K562 (cell line): Measurements from ENCODE around the gene ANKRD10. TPM values are rescaled to one million over a fixed set of nuclear protein-coding genes. Genes with fewer than 3 reads are reported as not detected.

Experiments used
- ATAC-seq: fragments of 200-7000 bp; cut with Tn5 transposase; 3 replicates; pipeline ENCODE4 v1.9.1; 2020; ENCODE audit warnings: moderate library complexity
- BruUV-seq: library from RNA; stranded (reverse); fragments of 400-500 nt; replicated peaks from 2 replicates; lab custom pipeline; 2021; lab: Mats Ljungman, UMichigan
- CTCF ChIA-PET: fragments of 300-600 bp; formaldehyde crosslinking; extraction: SDS; loops from one replicate; lab custom pipeline; 2021; ENCODE audit warnings: low intra/inter-chr PET ratio; lab: Yijun Ruan, JAX
- POLR2A ChIA-PET: fragments of 300-600, 350-650 bp; sonication (Branson Sonifier 250); formaldehyde crosslinking; extraction: SDS; loops from one replicate; lab custom pipeline; 2021; ENCODE audit warnings: antibody characterized with exemption, inconsistent platforms; lab: Yijun Ruan, JAX
- DNase-seq, 4 experiments: peaks; one replicate each; pipeline versions ENCODE4 v3.0.0 to v3.0.0-alpha.2; 2011 to 2018; ENCODE audit warnings: low spot score in 3 of 4, mixed read lengths in 3 of 4; ENCODE audit errors: extremely low read depth in 1 of 4
- FAIRE-seq: peaks from 2 replicates; lab custom pipeline; 2011; peaks lifted over from hg19 to GRCh38; lab: Jason Lieb, UNC
- H2AFZ ChIP-seq: 2 replicates; pipeline ENCODE4 v1.6.0; 2011; ENCODE audit warnings: low read depth, low read length, control low read depth, inconsistent platforms
- H3K27ac ChIP-seq: fragments of 200-600 bp; 3 replicates; pipeline ENCODE4 v1.8.0; 2011; ENCODE audit warnings: low read depth, mild to moderate bottlenecking, control low read depth, inconsistent platforms, low read length, moderate library complexity, mixed read lengths; ENCODE audit errors: extremely low read depth
- H3K27me3 ChIP-seq, 2 experiments: fragments of 300-600 bp in 1 of 2; 2 replicates in 1 of 2; 3 replicates in 1 of 2; pipeline versions ENCODE4 v1.6.0 to v1.8.0; 2011; ENCODE audit warnings: inconsistent platforms in 2 of 2, low read length in 2 of 2, mild to moderate bottlenecking in 1 of 2, mixed read lengths in 1 of 2, moderate library complexity in 1 of 2; ENCODE audit not compliant: control insufficient read depth in 2 of 2, insufficient read depth in 2 of 2
- H3K36me3 ChIP-seq: fragments of 300-600 bp; 3 replicates; pipeline ENCODE4 v1.8.0; 2011; ENCODE audit warnings: mild to moderate bottlenecking, low read length, inconsistent platforms; ENCODE audit not compliant: control insufficient read depth, insufficient read depth
- H3K4me1 ChIP-seq, 2 experiments: fragments of 200-600 bp in 1 of 2; replicated peaks in 1 of 2; 2 replicates in 1 of 2; 3 replicates in 1 of 2; pipeline versions ENCODE4 v1.5.1 to v1.8.0; 2011; ENCODE audit warnings: inconsistent platforms in 2 of 2, low read length in 2 of 2, mild to moderate bottlenecking in 1 of 2, mixed read lengths in 1 of 2, moderate library complexity in 1 of 2; ENCODE audit not compliant: control insufficient read depth in 2 of 2, insufficient read depth in 2 of 2
- H3K4me2 ChIP-seq: 2 replicates; pipeline ENCODE4 v1.6.1; 2011; ENCODE audit warnings: low read length, control low read depth, inconsistent platforms, mixed read lengths; ENCODE audit not compliant: insufficient read depth
- H3K4me3 ChIP-seq: fragments of 200-600 bp; sonication (generic), shearing (Covaris generic); 2 replicates; pipeline ENCODE4 v1.5.1; 2016; ENCODE audit warnings: control low read depth, inconsistent platforms
- H3K79me2 ChIP-seq: fragments of 200-600 bp; 3 replicates; pipeline ENCODE4 v1.8.0; 2011; ENCODE audit warnings: low read length, inconsistent platforms; ENCODE audit not compliant: control insufficient read depth, insufficient read depth
- H3K9ac ChIP-seq, 2 experiments: 2 replicates each; pipeline versions ENCODE4 v1.6.0 to v1.6.1; 2011; ENCODE audit warnings: low read depth in 2 of 2, low read length in 2 of 2, control low read depth in 1 of 2, inconsistent platforms in 1 of 2, mild to moderate bottlenecking in 1 of 2, mixed read lengths in 1 of 2; ENCODE audit not compliant: insufficient read depth in 1 of 2
- H3K9me1 ChIP-seq: one replicate; pipeline ENCODE4 v1.6.0; 2011; ENCODE audit warnings: inconsistent platforms, mild to moderate bottlenecking, low read length, moderate library complexity; ENCODE audit not compliant: control insufficient read depth, insufficient read depth
- H3K9me3 ChIP-seq: replicated peaks from 2 replicates; pipeline ENCODE4 v1.5.1; 2011; ENCODE audit warnings: low read depth, low read length, inconsistent platforms; ENCODE audit not compliant: control insufficient read depth, insufficient read depth
- H4K20me1 ChIP-seq: replicated peaks from 2 replicates; pipeline ENCODE4 v1.6.1; 2011; ENCODE audit warnings: low read length, inconsistent platforms, mixed read lengths; ENCODE audit not compliant: control insufficient read depth, insufficient read depth
- DMBX1 ChIP-seq: fragments of 250-450 bp; sonication (Bioruptor Pico); IDR thresholded peaks from 2 replicates; pipeline ENCODE4 v1.8.0; 2022; ENCODE audit warnings: inconsistent platforms, mild to moderate bottlenecking, moderate library complexity, borderline replicate concordance
- ERF ChIP-seq: fragments of 450-650 bp; formaldehyde crosslinking; IDR thresholded peaks from 2 replicates; pipeline ENCODE4 v1.4.0; 2020; ENCODE audit warnings: mild to moderate bottlenecking, mixed read lengths
- FOXJ3 ChIP-seq: sonication (generic); formaldehyde crosslinking; IDR thresholded peaks from 2 replicates; pipeline ENCODE4 v1.4.0; 2020; ENCODE audit warnings: mild to moderate bottlenecking, missing genetic modification reagents
- GATA2 ChIP-seq: sonication (generic); formaldehyde crosslinking; IDR thresholded peaks from 2 replicates; pipeline ENCODE4 v1.4.0; 2020; ENCODE audit warnings: mild to moderate bottlenecking, missing genetic modification reagents
- OTX1 ChIP-seq: fragments of 450-650 bp; formaldehyde crosslinking; IDR thresholded peaks from 2 replicates; pipeline ENCODE4 v1.4.0; 2022; ENCODE audit warnings: mild to moderate bottlenecking
- RAD21 ChIP-seq, 2 experiments: fragments of 250-450 bp in 1 of 2; fragments of 450-650 bp in 1 of 2; sonication (Bioruptor Pico) in 1 of 2; formaldehyde crosslinking in 1 of 2; IDR thresholded peaks in 1 of 2; conservative IDR thresholded peaks in 1 of 2; 2 replicates each; pipeline versions ENCODE4 v1.4.0 to v1.8.0; 2020 to 2022; ENCODE audit warnings: mild to moderate bottlenecking in 2 of 2, moderate library complexity in 1 of 2
- USF1 ChIP-seq: sonication (generic); formaldehyde crosslinking; IDR thresholded peaks from 2 replicates; pipeline ENCODE4 v1.9.0; 2022; ENCODE audit warnings: mild to moderate bottlenecking, missing genetic modification reagents
- YY1 ChIP-seq, 3 experiments: IDR thresholded peaks; 2 replicates each; pipeline ENCODE4 v1.6.1; 2011; ENCODE audit warnings: low read length in 2 of 3, mild to moderate bottlenecking in 2 of 3, moderate library complexity in 2 of 3, borderline replicate concordance in 1 of 3, control low read depth in 1 of 3, low read depth in 1 of 3; ENCODE audit not compliant: insufficient read depth in 3 of 3, insufficient replicate concordance in 2 of 3, control insufficient read depth in 1 of 3, insufficient read length in 1 of 3; ENCODE audit errors: extremely low read depth in 1 of 3
- ZNF146 ChIP-seq: IDR thresholded peaks from one replicate; pipeline ENCODE4 v1.6.1; 2018; ENCODE audit warnings: missing compliant biosample characterization; ENCODE audit not compliant: unreplicated experiment
- ZNF740 ChIP-seq, 3 experiments: fragments of 200-800 bp in 1 of 3; sonication (Bioruptor generic) in 1 of 3; sonication (generic) in 1 of 3; formaldehyde crosslinking in 1 of 3; IDR thresholded peaks; 2 replicates each; pipeline versions ENCODE4 v1.6.1 to v1.8.0; 2016 to 2022; ENCODE audit warnings: mild to moderate bottlenecking in 2 of 3, missing compliant biosample characterization in 2 of 3, missing genetic modification characterization in 2 of 3, missing genetic modification reagents in 1 of 3
- WGBS: fragments of 100-300 bp; shearing (Covaris generic); methylation state at CpG from one replicate; pipeline ENCODE4 v1.1.6; 2016; ENCODE audit warnings: low coverage, mixed read lengths; ENCODE audit not compliant: insufficient coverage; ENCODE audit errors: missing lambda C conversion rate; 5-methylcytosine and 5-hydroxymethylcytosine counted together
- in situ Hi-C: fragments of 300-500 bp; cut with MboI; formaldehyde crosslinking; loops from 4 replicates; pipeline ENCODE4 v1.15.0; 2018; ENCODE audit warnings: inconsistent platforms, mixed read lengths
- intact Hi-C: fragments of 100-400 bp; cut with micrococcal nuclease; formaldehyde crosslinking; loops from 2 replicates; pipeline ENCODE4 v1.14.2; 2022
- polyA plus RNA-seq, 8 experiments: library from polyadenylated mRNA; depleted of rRNA in 4 of 8; stranded (reverse) in 5 of 8; unstranded in 3 of 8; fragments of >200 nt; fragmentation: Nextera tagmentation in 2 of 8; fragmentation: Illumina TruSeq in 1 of 8; extraction: Ambion mirVana in 2 of 8; extraction: Trizol in 1 of 8; gene quantifications; 2 replicates each; pipeline versions ENCODE4 v1.2.1 to v1.2.3, GENCODE V29; 2011 to 2014; ENCODE audit warnings: inconsistent platforms in 1 of 8, missing spikeins in 1 of 8
- total RNA-seq, 7 experiments: library from RNA; depleted of rRNA in 6 of 7; stranded (reverse); fragments of >200 nt in 6 of 7; fragmentation: Illumina TruSeq in 2 of 7; extraction: Trizol in 2 of 7; gene quantifications; 2 replicates each; pipeline versions ENCODE4 v1.2.1 to v1.2.3, GENCODE V29; 2011 to 2021; ENCODE audit warnings: low replicate concordance in 1 of 7

Gene ANKRD10
- total and polyA plus RNA-seq, 9 of the 15 experiments (the other 6 are each of a cell fraction or from before 2014, with no cell fraction given): 21.7 to 183 (median 45.0) TPM

- TF ChIP-seq ZNF740 (CRISPR knock-in tag; IDR thresholded peaks at IDR 0.05): no peak
- TF ChIP-seq ZNF740 (tag; IDR thresholded peaks at IDR 0.05): no peak
- TF ChIP-seq RAD21 (CRISPR knock-in tag; conservative IDR thresholded peaks at IDR 0.05 in 1 of 2, IDR thresholded peaks at IDR 0.05 in 1 of 2): peak in 1 of 2 experiments; percentile 59; a peak in 2 of 4 replicates
- peak in 1 of 3 experiments; percentile 39 for TF ChIP-seq YY1 (IDR thresholded peaks at IDR 0.05; ENCODE audit: borderline replicate concordance in 1 of 3, control insufficient read depth in 1 of 3, extremely low read depth in 1 of 3, insufficient read depth in 3 of 3, insufficient read length in 1 of 3, insufficient replicate concordance in 2 of 3, low read depth in 1 of 3, low read length in 2 of 3)
- peak; percentile 64; the same call in 1 of the 2 replicates for TF ChIP-seq DMBX1
- no peak for TF ChIP-seq ERF (CRISPR knock-in tag)
- TF ChIP-seq OTX1 (CRISPR knock-in tag): no peak
- TF ChIP-seq GATA2 (CRISPR knock-in tag): no peak
Measured at GRCh38 chr13:110925023-110925612, 10.2 kb upstream of the ANKRD10 start (continued).

GRCh38 chr13:110924639-110924934 lies 9.7 kb upstream of the ANKRD10 start:
- Histone ChIP-seq H2AFZ (0 out of 2 replicates have a peak overlapping the region, but pooled peaks have one; percentile 23), H3K9me1 (no peaks in the 10 kb centered on the region), H3K9ac (no peak overlapping the region), H3K4me1 (peaks cover 3% of the 10 kb centered on the region in 2 experiments; a peak in 3 of 5 replicates), H3K9me3 (no peaks in the 10 kb centered on the region; the same call in 1 of the 2 replicates), H3K27me3 (no peaks in the 10 kb centered on the region), H3K4me2 (no peak overlapping the region), H3K36me3 (no peaks in the 10 kb centered on the region), H4K20me1 (no peaks in the 10 kb centered on the region), H3K79me2 (no peaks in the 10 kb centered on the region), H3K4me3 (no peak overlapping the region), H3K27ac (no peak overlapping the region)
- ATAC-seq (no peak), FAIRE-seq (no peak), DNase-seq (no peak)
- no TSS peak for BruUV-seq
- TF ChIP-seq FOXJ3 (no peak), ZNF146 (no peak), USF1 (CRISPR knock-in tag) (no peak)
- 61% methylated on average over 4 of the region's 4 CpGs for WGBS
- intact Hi-C loops (loop anchor here (2.0 kb wide), 1 partner anchor 96 kb away; no protein-coding TSS in a partner anchor), in situ Hi-C loops (loop anchor here (10.0 kb wide), 1 partner anchor 90 kb away; no protein-coding TSS in a partner anchor)
- POLR2A ChIA-PET: interaction anchor here (1.0 to 1.1 kb wide), 2 partner anchors 9 to 11 kb away, joined by 3 read pairs; partner anchors contain the start of gene ANKRD10
- CTCF ChIA-PET: no interaction called here
